Activated naive CD4-positive, alpha-beta T cell treated with anti-CD3 and anti-CD28 coated beads, Interleukin-2, amount 10 ng/mL, durations not matched to agents 7 days and 5 days (primary cell): ENCODE measurements around the gene RNF220.

Experiments used
- CTCF ChIA-PET: fragments of 350-600 bp; sonication (Branson Sonifier 250); formaldehyde crosslinking; loops from one replicate; lab custom pipeline; 2021; ENCODE audit warnings: antibody characterized with exemption; lab: Charles Lee
- DNase-seq: peaks from one replicate; pipeline ENCODE4 v3.0.0-alpha.2; 2020
- H3K27ac Mint-ChIP-seq: one replicate; pipeline ENCODE4 v1.8.0; 2021; ENCODE audit warnings: mild to moderate bottlenecking, moderate library complexity, mixed read lengths
- H3K27me3 Mint-ChIP-seq: one replicate; pipeline ENCODE4 v1.8.0; 2021; ENCODE audit warnings: mild to moderate bottlenecking, mixed read lengths
- H3K36me3 Mint-ChIP-seq: one replicate; pipeline ENCODE4 v1.8.0; 2021; ENCODE audit warnings: mixed read lengths
- H3K4me1 Mint-ChIP-seq: one replicate; pipeline ENCODE4 v1.8.0; 2021; ENCODE audit warnings: mixed read lengths
- H3K4me3 Mint-ChIP-seq: one replicate; pipeline ENCODE4 v1.8.0; 2021; ENCODE audit warnings: mild to moderate bottlenecking, moderate library complexity, mixed read lengths
- H3K9me3 Mint-ChIP-seq: one replicate; pipeline ENCODE4 v1.8.0; 2021; ENCODE audit warnings: mixed read lengths

The RNF220 gene

GRCh38 chr1:44505210-44505993 lies 100.3 kb downstream of the RNF220 start:
- DNase-seq, result no peak
- CTCF ChIA-PET, result no interaction called here
- H3K27me3 Mint-ChIP-seq, result peaks cover 33% of the 10 kb centered on the region
- H3K27ac Mint-ChIP-seq, result no peak overlapping the region
- H3K9me3 Mint-ChIP-seq, result no peaks in the 10 kb centered on the region
- no peaks in the 10 kb centered on the region for H3K4me1 Mint-ChIP-seq
- H3K36me3 Mint-ChIP-seq, result no peaks in the 10 kb centered on the region
- H3K4me3 Mint-ChIP-seq, result no peak overlapping the region

GRCh38 chr1:44507490-44508396 lies 102.7 kb downstream of the RNF220 start:
- CTCF ChIA-PET, result interaction anchor here (0.7 kb wide), 1 partner anchor 11 kb away, joined by 3 read pairs; no protein-coding TSS in a partner anchor
- no peak for DNase-seq
- peaks cover 46% of the 10 kb centered on the region for H3K27me3 Mint-ChIP-seq

GRCh38 chr1:44508397-44508745 lies 103.3 kb downstream of the RNF220 start:
- CTCF ChIA-PET, result interaction anchor here (0.7 kb wide), 1 partner anchor 12 kb away, joined by 3 read pairs; no protein-coding TSS in a partner anchor
- Mint-ChIP-seq H3K4me1 (peaks cover 11% of the 10 kb centered on the region), H3K27me3 (peaks cover 50% of the 10 kb centered on the region), H3K4me3 (no peak overlapping the region), H3K27ac (no peak overlapping the region), H3K9me3 (no peaks in the 10 kb centered on the region), H3K36me3 (no peaks in the 10 kb centered on the region)
- no peak for DNase-seq

More at GRCh38 chr1:44507490-44508396, 102.7 kb downstream of the RNF220 start:
- Mint-ChIP-seq H3K4me3 (no peak overlapping the region), H3K9me3 (no peaks in the 10 kb centered on the region), H3K36me3 (no peaks in the 10 kb centered on the region), H3K27ac (no peak overlapping the region), H3K4me1 (peaks cover 11% of the 10 kb centered on the region)

GRCh38 chr1:44511363-44511762 lies 106.3 kb downstream of the RNF220 start:
- H3K36me3 Mint-ChIP-seq, result no peaks in the 10 kb centered on the region
- no peak overlapping the region for H3K4me3 Mint-ChIP-seq
- no peaks in the 10 kb centered on the region for H3K9me3 Mint-ChIP-seq
- peaks cover 52% of the 10 kb centered on the region for H3K27me3 Mint-ChIP-seq
- CTCF ChIA-PET, result no interaction called here
- H3K4me1 Mint-ChIP-seq, result peaks cover 11% of the 10 kb centered on the region
- DNase-seq, result no peak
- H3K27ac Mint-ChIP-seq, result no peak overlapping the region

GRCh38 chr1:44511769-44512168 lies 106.7 kb downstream of the RNF220 start:
- Mint-ChIP-seq H3K4me3 (no peak overlapping the region), H3K27ac (no peak overlapping the region), H3K27me3 (peaks cover 54% of the 10 kb centered on the region), H3K9me3 (no peaks in the 10 kb centered on the region), H3K4me1 (peaks cover 11% of the 10 kb centered on the region), H3K36me3 (no peaks in the 10 kb centered on the region)
- CTCF ChIA-PET, result no interaction called here
- DNase-seq, result no peak

GRCh38 chr1:44512313-44512885 lies 107.3 kb downstream of the RNF220 start:
- H3K27me3 Mint-ChIP-seq, result peaks cover 55% of the 10 kb centered on the region
- CTCF ChIA-PET, result no interaction called here

GRCh38 chr1:44513111-44513510 lies 108.1 kb downstream of the RNF220 start:
- H3K27me3 Mint-ChIP-seq, result peaks cover 49% of the 10 kb centered on the region
- H3K27ac Mint-ChIP-seq, result no peak overlapping the region
- CTCF ChIA-PET, result no interaction called here
- H3K4me1 Mint-ChIP-seq, result peaks cover 11% of the 10 kb centered on the region
- H3K36me3 Mint-ChIP-seq, result no peaks in the 10 kb centered on the region
- DNase-seq, result no peak
- H3K4me3 Mint-ChIP-seq, result no peak overlapping the region
- H3K9me3 Mint-ChIP-seq, result no peaks in the 10 kb centered on the region

More at GRCh38 chr1:44512313-44512885, 107.3 kb downstream of the RNF220 start:
- Mint-ChIP-seq H3K36me3 (no peaks in the 10 kb centered on the region), H3K4me1 (peaks cover 11% of the 10 kb centered on the region), H3K4me3 (no peak overlapping the region), H3K27ac (no peak overlapping the region), H3K9me3 (no peaks in the 10 kb centered on the region)
- DNase-seq, result no peak

GRCh38 chr1:44514673-44515072 lies 109.6 kb downstream of the RNF220 start:
- Mint-ChIP-seq H3K27ac (no peak overlapping the region), H3K27me3 (peaks cover 44% of the 10 kb centered on the region), H3K4me3 (no peak overlapping the region), H3K9me3 (no peaks in the 10 kb centered on the region), H3K36me3 (no peaks in the 10 kb centered on the region), H3K4me1 (peaks cover 14% of the 10 kb centered on the region)
- CTCF ChIA-PET, result no interaction called here
- DNase-seq, result no peak

GRCh38 chr1:44515416-44515815 lies 110.4 kb downstream of the RNF220 start:
- no peak for DNase-seq
- CTCF ChIA-PET, result no interaction called here
- H3K36me3 Mint-ChIP-seq, result no peaks in the 10 kb centered on the region
- no peak overlapping the region for H3K27ac Mint-ChIP-seq
- H3K4me3 Mint-ChIP-seq, result no peak overlapping the region
- no peaks in the 10 kb centered on the region for H3K9me3 Mint-ChIP-seq
- peaks cover 14% of the 10 kb centered on the region for H3K4me1 Mint-ChIP-seq
- H3K27me3 Mint-ChIP-seq, result peaks cover 37% of the 10 kb centered on the region

GRCh38 chr1:44519035-44519676 lies 114.1 kb downstream of the RNF220 start:
- H3K4me3 Mint-ChIP-seq, result no peak overlapping the region
- H3K36me3 Mint-ChIP-seq, result no peaks in the 10 kb centered on the region
- DNase-seq, result no peak
- no peaks in the 10 kb centered on the region for H3K9me3 Mint-ChIP-seq
- peaks cover 19% of the 10 kb centered on the region for H3K27me3 Mint-ChIP-seq
- no peak overlapping the region for H3K27ac Mint-ChIP-seq
- CTCF ChIA-PET, result no interaction called here
- peaks cover 2% of the 10 kb centered on the region for H3K4me1 Mint-ChIP-seq

GRCh38 chr1:44521378-44522080 lies 116.5 kb downstream of the RNF220 start:
- Mint-ChIP-seq H3K4me1 (peaks cover 2% of the 10 kb centered on the region), H3K4me3 (no peak overlapping the region), H3K9me3 (no peaks in the 10 kb centered on the region), H3K27me3 (peaks cover 12% of the 10 kb centered on the region), H3K27ac (no peak overlapping the region), H3K36me3 (no peaks in the 10 kb centered on the region)
- DNase-seq, result no peak
- CTCF ChIA-PET, result no interaction called here

GRCh38 chr1:44523593-44524591 lies 118.8 kb downstream of the RNF220 start:
- Mint-ChIP-seq H3K36me3 (no peaks in the 10 kb centered on the region), H3K4me3 (no peak overlapping the region), H3K4me1 (peaks cover 2% of the 10 kb centered on the region), H3K27me3 (peaks cover 3% of the 10 kb centered on the region), H3K27ac (no peak overlapping the region), H3K9me3 (no peaks in the 10 kb centered on the region)
- CTCF ChIA-PET, result no interaction called here
- no peak for DNase-seq
